Neutrophil (primary cell): ENCODE data around the gene SLC47A2.

Experiments used
- H3K27ac ChIP-seq: fragments of 200-600 bp; sonication (generic); 2 replicates; pipeline ENCODE4 v1.5.1; 2016; ENCODE audit warnings: mild to moderate bottlenecking, moderate library complexity
- H3K27me3 ChIP-seq: fragments of 200-600 bp; sonication (generic); 2 replicates; pipeline ENCODE4 v1.6.0; 2016; ENCODE audit warnings: mild to moderate bottlenecking
- H3K36me3 ChIP-seq: fragments of 200-600 bp; sonication (generic); 2 replicates; pipeline ENCODE4 v1.5.1; 2017
- H3K4me1 ChIP-seq, 2 experiments: fragments of 200-600 bp in 1 of 2; sonication (generic) in 1 of 2; 1 replicate in 1 of 2; 2 replicates in 1 of 2; pipeline versions ENCODE4 v1.5.1 to v1.6.1; 2013 to 2016; ENCODE audit warnings: low read depth in 1 of 2, low read length in 1 of 2, mild to moderate bottlenecking in 1 of 2, moderate library complexity in 1 of 2; ENCODE audit not compliant: control insufficient read depth in 1 of 2, insufficient read depth in 1 of 2
- H3K4me3 ChIP-seq, 2 experiments: fragments of 200-600 bp in 1 of 2; sonication (generic) in 1 of 2; 1 replicate in 1 of 2; 2 replicates in 1 of 2; pipeline ENCODE4 v1.5.1; 2013 to 2016; ENCODE audit warnings: low read depth in 1 of 2, low read length in 1 of 2, mild to moderate bottlenecking in 1 of 2, moderate library complexity in 1 of 2
- H3K9me3 ChIP-seq: fragments of 200-600 bp; sonication (generic); 2 replicates; pipeline ENCODE4 v1.5.1; 2016
- TF ChIP-seq, protein P1 (sequence below): fragments of 200-600 bp; sonication (generic); IDR thresholded peaks from 2 replicates; pipeline ENCODE4 v1.5.1; 2016; ENCODE audit warnings: antibody characterized with exemption

The SLC47A2 gene

DNA sequence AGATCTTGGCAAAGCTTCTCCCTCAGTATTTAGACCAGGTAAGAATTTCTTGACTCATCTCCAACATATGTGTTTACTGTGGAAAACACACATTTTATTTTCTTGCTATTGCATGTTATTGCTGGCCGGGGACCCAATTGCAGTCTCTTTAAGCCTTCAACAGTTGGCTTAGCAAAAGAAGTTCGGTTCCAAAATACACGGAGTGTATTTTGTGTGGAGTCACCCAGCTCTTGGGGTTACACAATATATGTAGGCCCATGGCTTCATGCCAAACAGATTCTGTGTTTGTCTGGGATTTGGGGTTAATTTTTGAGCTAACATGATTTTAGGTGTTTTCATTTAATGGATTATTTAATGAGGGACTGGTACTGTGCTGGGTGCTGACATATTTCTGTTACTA, 63.8 kb downstream of the SLC47A2 start:
- H3K27ac ChIP-seq, result no peak overlapping the region

DNA sequence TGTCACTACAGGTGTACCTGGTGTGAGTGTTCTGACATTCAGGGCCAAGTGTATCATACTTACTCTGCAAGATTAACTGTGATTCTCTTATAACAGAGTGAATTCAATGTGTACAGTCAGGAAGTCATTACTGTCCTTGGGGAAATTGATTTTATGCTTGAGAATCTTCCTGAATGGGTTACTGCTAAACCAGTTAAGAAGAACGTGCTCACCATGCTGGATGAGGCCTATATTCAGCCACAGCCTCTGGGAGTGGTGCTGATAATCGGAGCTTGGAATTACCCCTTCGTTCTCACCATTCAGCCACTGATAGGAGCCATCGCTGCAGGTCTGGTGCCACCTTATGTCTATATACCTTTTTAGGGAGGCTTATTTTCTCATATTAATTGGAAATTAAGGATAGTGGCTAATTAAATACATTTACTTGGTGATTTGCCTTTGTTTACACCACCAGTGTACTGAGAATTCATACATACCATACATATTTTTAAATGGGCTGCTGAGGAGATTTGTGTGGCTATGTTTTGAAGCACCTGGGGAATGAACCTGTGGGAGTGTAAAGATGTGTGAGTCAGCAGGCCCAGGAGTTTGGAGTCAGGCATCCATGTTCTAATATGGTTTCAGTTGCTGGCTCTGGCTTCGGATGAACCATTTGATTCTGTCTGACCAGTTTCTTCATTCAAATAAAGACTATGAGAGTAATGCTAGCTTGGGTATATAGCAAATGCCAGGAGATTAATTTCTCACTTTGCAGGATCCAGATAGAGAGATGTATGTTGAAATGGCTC, 64.7 kb downstream of the SLC47A2 start:
- no peak overlapping the region for H3K4me3 ChIP-seq
- H3K36me3 ChIP-seq, result peaks cover 32% of the 10 kb centered on the region
- H3K27me3 ChIP-seq, result no peaks in the 10 kb centered on the region
- H3K9me3 ChIP-seq, result no peaks in the 10 kb centered on the region
- H3K4me1 ChIP-seq, result peaks cover 16% of the 10 kb centered on the region in 2 experiments
- no peak overlapping the region for H3K27ac ChIP-seq
- TF ChIP-seq, protein P1, sequence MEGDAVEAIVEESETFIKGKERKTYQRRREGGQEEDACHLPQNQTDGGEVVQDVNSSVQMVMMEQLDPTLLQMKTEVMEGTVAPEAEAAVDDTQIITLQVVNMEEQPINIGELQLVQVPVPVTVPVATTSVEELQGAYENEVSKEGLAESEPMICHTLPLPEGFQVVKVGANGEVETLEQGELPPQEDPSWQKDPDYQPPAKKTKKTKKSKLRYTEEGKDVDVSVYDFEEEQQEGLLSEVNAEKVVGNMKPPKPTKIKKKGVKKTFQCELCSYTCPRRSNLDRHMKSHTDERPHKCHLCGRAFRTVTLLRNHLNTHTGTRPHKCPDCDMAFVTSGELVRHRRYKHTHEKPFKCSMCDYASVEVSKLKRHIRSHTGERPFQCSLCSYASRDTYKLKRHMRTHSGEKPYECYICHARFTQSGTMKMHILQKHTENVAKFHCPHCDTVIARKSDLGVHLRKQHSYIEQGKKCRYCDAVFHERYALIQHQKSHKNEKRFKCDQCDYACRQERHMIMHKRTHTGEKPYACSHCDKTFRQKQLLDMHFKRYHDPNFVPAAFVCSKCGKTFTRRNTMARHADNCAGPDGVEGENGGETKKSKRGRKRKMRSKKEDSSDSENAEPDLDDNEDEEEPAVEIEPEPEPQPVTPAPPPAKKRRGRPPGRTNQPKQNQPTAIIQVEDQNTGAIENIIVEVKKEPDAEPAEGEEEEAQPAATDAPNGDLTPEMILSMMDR, result no peak

More for the DNA sequence above, 63.8 kb downstream of the SLC47A2 start:
- TF ChIP-seq, protein P1, result no peak
- Histone ChIP-seq H3K36me3 (peaks cover 41% of the 10 kb centered on the region), H3K4me1 (peaks cover 15% of the 10 kb centered on the region in 2 experiments), H3K27me3 (no peaks in the 10 kb centered on the region), H3K4me3 (no peak overlapping the region), H3K9me3 (no peaks in the 10 kb centered on the region)

DNA sequence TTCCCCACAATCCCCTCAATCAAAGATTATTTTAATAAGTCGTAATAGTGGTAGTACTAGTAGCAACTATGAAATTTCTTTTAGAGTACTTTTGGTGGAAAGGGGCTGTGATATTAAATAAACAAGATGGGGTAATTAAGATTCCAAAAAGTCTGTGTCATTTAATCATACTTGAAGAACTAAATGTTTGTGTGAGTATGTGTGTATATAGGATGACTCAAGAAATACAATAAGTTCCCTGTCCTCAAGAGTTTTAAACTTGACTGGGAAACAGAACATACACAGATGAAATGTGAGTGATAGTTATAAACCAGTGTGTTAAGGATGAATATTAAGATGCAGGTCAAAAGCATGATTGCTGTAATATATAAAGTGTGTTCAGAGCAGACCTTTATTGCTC, 65.6 kb downstream of the SLC47A2 start:
- no peak overlapping the region for H3K4me3 ChIP-seq
- TF ChIP-seq, protein P1, result no peak
- no peaks in the 10 kb centered on the region for H3K9me3 ChIP-seq
- H3K27me3 ChIP-seq, result no peaks in the 10 kb centered on the region
- peaks cover 16 to 17% of the 10 kb centered on the region in 2 experiments for H3K4me1 ChIP-seq
- peaks cover 23% of the 10 kb centered on the region for H3K36me3 ChIP-seq
- H3K27ac ChIP-seq, result no peak overlapping the region

DNA sequence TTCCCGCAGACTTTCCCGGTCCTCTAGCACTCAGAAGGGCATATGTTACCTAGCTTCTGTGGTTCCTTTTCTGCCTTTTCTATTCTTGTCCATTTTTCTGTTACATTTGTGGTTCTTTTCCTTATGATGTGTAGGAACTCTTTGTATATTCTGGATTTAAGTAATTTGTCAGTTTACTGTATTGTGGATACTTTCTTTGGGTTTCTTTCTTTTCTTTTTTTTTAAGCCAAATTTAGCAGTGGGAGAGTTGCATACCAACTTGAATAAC, 67.2 kb downstream of the SLC47A2 start:
- Histone ChIP-seq H3K27ac (peak overlapping the region; percentile 70), H3K4me3 (peak overlapping the region; percentile 80 to 91), H3K9me3 (no peaks in the 10 kb centered on the region), H3K4me1 (peaks cover 16 to 20% of the 10 kb centered on the region in 2 experiments), H3K27me3 (no peaks in the 10 kb centered on the region), H3K36me3 (peaks cover 7% of the 10 kb centered on the region)
- TF ChIP-seq, protein P1, result no peak

DNA sequence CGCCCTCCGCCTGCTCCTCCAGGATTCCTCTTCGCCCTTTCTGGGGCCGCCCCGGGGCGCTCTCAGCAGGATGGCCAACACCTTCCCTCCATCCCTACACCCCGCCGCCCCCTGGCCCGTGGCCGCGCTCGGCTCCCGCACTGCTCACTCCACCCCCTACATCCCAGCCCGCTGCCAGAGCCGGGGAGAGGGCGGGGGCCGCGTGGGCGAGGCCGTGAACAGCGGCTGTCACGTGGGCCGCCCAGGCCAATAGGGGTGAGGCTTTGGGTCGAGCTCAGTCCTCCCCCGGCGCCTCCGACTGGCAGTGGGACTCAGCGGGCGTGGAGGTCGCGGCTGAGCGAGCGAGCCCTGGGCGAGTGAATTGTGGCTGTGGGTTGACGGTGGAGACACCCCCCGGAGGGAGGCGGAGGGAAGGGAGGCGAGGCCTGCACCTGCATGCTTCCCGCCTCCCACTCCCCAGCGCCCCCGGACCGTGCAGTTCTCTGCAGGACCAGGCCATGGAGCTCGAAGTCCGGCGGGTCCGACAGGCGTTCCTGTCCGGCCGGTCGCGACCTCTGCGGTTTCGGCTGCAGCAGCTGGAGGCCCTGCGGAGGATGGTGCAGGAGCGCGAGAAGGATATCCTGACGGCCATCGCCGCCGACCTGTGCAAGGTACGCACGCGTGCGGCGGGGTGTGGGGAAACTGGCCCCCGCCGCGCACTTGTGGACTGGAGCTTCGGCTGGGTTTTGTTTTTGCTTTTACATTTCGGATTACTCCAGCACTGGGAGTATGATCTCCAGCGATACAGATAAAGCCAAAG, 67.7 kb downstream of the SLC47A2 start, which contains the start of gene ALDH3A2:
Gene ALDH3A2 (plus strand): TSS at position 277 of the 799 bp plus-strand sequence. CDS start 221 bp downstream, at position 498.
- H3K4me1 ChIP-seq, result peaks cover 16 to 20% of the 10 kb centered on the region in 2 experiments
- H3K9me3 ChIP-seq, result no peaks in the 10 kb centered on the region
- peak within 1 kb of the TSS; percentile 80 to 91 for H3K4me3 ChIP-seq
- H3K27ac ChIP-seq, result peak within 1 kb of the TSS; percentile 70
- peaks cover 2% of the 10 kb centered on the region for H3K36me3 ChIP-seq
- TF ChIP-seq, protein P1, result peak; percentile 23
- H3K27me3 ChIP-seq, result no peaks in the 10 kb centered on the region
